Upper lobe of right lung (tissue), 1 donor: Measurements from ENCODE around the gene HPCA. TPM values are rescaled to one million over a fixed set of nuclear protein-coding genes. Genes with fewer than 3 reads are reported as not detected.

ENCODE experiments used
- ATAC-seq: fragments of 200-7000 bp; cut with Tn5 transposase; one replicate; pipeline ENCODE4 v1.9.1; 2020; ENCODE audit warnings: mild to moderate bottlenecking, moderate library complexity
- DNase-seq: peaks from one replicate; pipeline ENCODE4 v3.0.0-alpha.2; 2020
- H3K27ac ChIP-seq: fragments of 200-600 bp; one replicate; pipeline ENCODE4 v1.8.0; 2022
- H3K27me3 ChIP-seq: fragments of 200-600 bp; one replicate; pipeline ENCODE4 v1.8.0; 2022; ENCODE audit warnings: mild to moderate bottlenecking
- H3K36me3 ChIP-seq: fragments of 200-600 bp; one replicate; pipeline ENCODE4 v1.8.0; 2022
- H3K4me1 ChIP-seq: fragments of 200-600 bp; one replicate; pipeline ENCODE4 v1.8.0; 2022
- H3K4me3 ChIP-seq: fragments of 200-600 bp; one replicate; pipeline ENCODE4 v1.8.0; 2022; ENCODE audit warnings: mild to moderate bottlenecking
- H3K9me3 ChIP-seq: fragments of 200-600 bp; one replicate; pipeline ENCODE4 v1.8.0; 2022
- CTCF ChIP-seq: fragments of 200-600 bp; IDR thresholded peaks from one replicate; pipeline ENCODE4 v1.8.0; 2022; ENCODE audit warnings: antibody characterized with exemption
- intact Hi-C: fragments of 100-400 bp; cut with DNase I; formaldehyde crosslinking; loops from one replicate; pipeline ENCODE4 v1.11.0; 2022
- total RNA-seq: library from RNA; stranded (reverse); fragmentation: NEBNext Ultra II Directional; extraction: Animal tissue kit (Norgen Biotek cat#: 25700); gene quantifications from one replicate; pipeline ENCODE4 v1.2.1, GENCODE V29; 2021
- donor health status: DM: no; HTN: yes; CAD: no; lungs with severe emphysema.

HPCA gene
- total RNA-seq, 1 donor from 2014 or later, result not detected

- DNase-seq (no peak), ATAC-seq (no peak)
- Histone ChIP-seq H3K4me3 (no peak overlapping the region), H3K27ac (no peak overlapping the region), H3K9me3 (no peaks in the 10 kb centered on the region), H3K36me3 (no peaks in the 10 kb centered on the region), H3K4me1 (no peaks in the 10 kb centered on the region), H3K27me3 (peaks cover 50% of the 10 kb centered on the region)
- no peak for TF ChIP-seq CTCF
- intact Hi-C loops, result no loop called here
Measured at GRCh38 chr1:32884726-32885125, 1.6 kb upstream of the HPCA start.

- no peak overlapping the region for H3K4me3 ChIP-seq
- ATAC-seq (no peak), DNase-seq (no peak)
- TF ChIP-seq CTCF, result no peak
- peaks cover 60% of the 10 kb centered on the region for H3K27me3 ChIP-seq
- intact Hi-C loops, result no loop called here
- H3K27ac ChIP-seq, result no peak overlapping the region
- no peaks in the 10 kb centered on the region for H3K4me1 ChIP-seq
- no peaks in the 10 kb centered on the region for H3K9me3 ChIP-seq
- no peaks in the 10 kb centered on the region for H3K36me3 ChIP-seq
Measured at GRCh38 chr1:32885676-32886003, 651 bp upstream of the HPCA start.

GRCh38 chr1:32886828-32887414 is 630 bp downstream of the HPCA start:
- H3K4me1 ChIP-seq, result no peaks in the 10 kb centered on the region
- no peak for ATAC-seq
- no peak for TF ChIP-seq CTCF
- H3K27ac ChIP-seq, result no peak overlapping the region
- no peak for DNase-seq
- peaks cover 66% of the 10 kb centered on the region for H3K27me3 ChIP-seq
- H3K4me3 ChIP-seq, result no peak overlapping the region
- intact Hi-C loops, result no loop called here
- H3K36me3 ChIP-seq, result no peaks in the 10 kb centered on the region
- no peaks in the 10 kb centered on the region for H3K9me3 ChIP-seq

- DNase-seq (no peak), ATAC-seq (no peak)
- Histone ChIP-seq H3K36me3 (no peaks in the 10 kb centered on the region), H3K27me3 (peaks cover 71% of the 10 kb centered on the region), H3K4me3 (no peak overlapping the region), H3K4me1 (no peaks in the 10 kb centered on the region), H3K27ac (no peak overlapping the region), H3K9me3 (no peaks in the 10 kb centered on the region)
- intact Hi-C loops, result no loop called here
- no peak for TF ChIP-seq CTCF
Measured at GRCh38 chr1:32887623-32888022, 1.3 kb downstream of the HPCA start.

- intact Hi-C loops, result no loop called here
- TF ChIP-seq CTCF, result no peak
- H3K27ac ChIP-seq, result no peak overlapping the region
- no peaks in the 10 kb centered on the region for H3K9me3 ChIP-seq
- peaks cover 74% of the 10 kb centered on the region for H3K27me3 ChIP-seq
- no peak overlapping the region for H3K4me3 ChIP-seq
- no peaks in the 10 kb centered on the region for H3K36me3 ChIP-seq
- DNase-seq, result no peak
- no peak for ATAC-seq
- no peaks in the 10 kb centered on the region for H3K4me1 ChIP-seq
Measured at GRCh38 chr1:32888134-32888533, 1.8 kb downstream of the HPCA start.
